RWPE2 (cell line): ENCODE data around the gene NCMAP.

Experiments used
- ATAC-seq: fragments of 200-7000 bp; cut with Tn5 transposase; 3 replicates; pipeline ENCODE4 v1.9.1; 2021; ENCODE audit warnings: low read depth
- DNase-seq: peaks from one replicate; pipeline ENCODE4 v3.0.0-alpha.2; 2020; ENCODE audit warnings: low spot score
- H3K27ac ChIP-seq: fragments of 450-650 bp; 2 replicates; pipeline ENCODE4 v1.5.1; 2017; ENCODE audit warnings: mild to moderate bottlenecking; ENCODE audit not compliant: poor library complexity, severe bottlenecking
- H3K27me3 ChIP-seq: fragments of 250-450 bp; sonication (Bioruptor Pico); 2 replicates; pipeline ENCODE4 v1.5.1; 2021; ENCODE audit warnings: mild to moderate bottlenecking, moderate library complexity; ENCODE audit not compliant: insufficient read depth, poor library complexity, severe bottlenecking
- H3K36me3 ChIP-seq: fragments of 250-450 bp; sonication (Bioruptor Pico); 2 replicates; pipeline ENCODE4 v1.5.1; 2020; ENCODE audit warnings: low read depth, mild to moderate bottlenecking, moderate library complexity
- H3K4me1 ChIP-seq: fragments of 250-450 bp; sonication (Bioruptor Pico); 2 replicates; pipeline ENCODE4 v1.5.1; 2021; ENCODE audit warnings: mild to moderate bottlenecking, moderate library complexity; ENCODE audit not compliant: insufficient read depth, poor library complexity, severe bottlenecking
- H3K4me3 ChIP-seq: fragments of 250-450 bp; sonication (Bioruptor Pico); 2 replicates; pipeline ENCODE4 v1.5.1; 2021; ENCODE audit warnings: mild to moderate bottlenecking, moderate library complexity; ENCODE audit not compliant: severe bottlenecking
- H3K9me3 ChIP-seq: fragments of 250-450 bp; sonication (Bioruptor Pico); 2 replicates; pipeline ENCODE4 v1.5.1; 2021; ENCODE audit warnings: mild to moderate bottlenecking, moderate library complexity; ENCODE audit not compliant: severe bottlenecking
- TF ChIP-seq, protein P1 (sequence below): fragments of 450-650 bp; IDR thresholded peaks from one replicate; pipeline ENCODE4 v1.5.1; 2017; ENCODE audit warnings: mild to moderate bottlenecking, moderate library complexity; ENCODE audit not compliant: poor library complexity, severe bottlenecking

NCMAP gene

DNA sequence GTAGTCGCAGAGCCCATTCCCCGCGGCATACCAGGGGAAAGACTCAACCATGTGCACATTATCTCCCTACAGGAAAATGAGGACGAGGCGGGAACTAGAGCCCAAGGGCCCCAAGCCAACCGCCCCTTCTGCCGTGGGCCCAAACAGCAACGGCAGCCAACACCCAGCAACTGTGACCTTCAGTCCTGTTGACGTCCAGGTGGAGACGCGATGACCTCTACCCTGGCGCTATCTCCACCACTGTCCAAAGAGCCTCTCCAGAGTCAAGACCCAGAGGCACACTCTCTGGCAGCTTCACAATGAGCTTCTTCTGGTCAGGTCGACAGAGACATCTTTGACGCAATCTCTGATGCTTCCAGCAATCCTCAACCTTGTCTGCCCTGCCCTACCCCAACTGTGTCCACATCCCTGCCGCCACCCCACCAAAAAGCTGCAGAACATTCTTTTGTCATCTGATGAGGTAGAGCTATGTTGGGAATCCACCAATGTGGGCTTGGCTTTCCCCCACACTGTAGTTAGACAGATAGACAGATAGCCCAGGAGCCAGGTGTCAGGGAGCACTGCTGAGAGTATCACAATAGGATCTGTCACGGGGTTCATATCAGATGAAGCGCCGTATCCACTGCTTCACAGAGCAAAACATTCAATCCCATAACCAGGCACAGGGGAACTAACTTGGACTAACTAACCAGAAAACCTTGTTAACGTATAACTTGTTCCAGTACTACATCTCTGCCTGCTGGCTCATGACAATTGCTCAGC, 49.8 kb downstream of the NCMAP start:
- H3K4me3 ChIP-seq = no peak overlapping the region
- H3K4me1 ChIP-seq = no peaks in the 10 kb centered on the region
- ATAC-seq = no peak

DNA sequence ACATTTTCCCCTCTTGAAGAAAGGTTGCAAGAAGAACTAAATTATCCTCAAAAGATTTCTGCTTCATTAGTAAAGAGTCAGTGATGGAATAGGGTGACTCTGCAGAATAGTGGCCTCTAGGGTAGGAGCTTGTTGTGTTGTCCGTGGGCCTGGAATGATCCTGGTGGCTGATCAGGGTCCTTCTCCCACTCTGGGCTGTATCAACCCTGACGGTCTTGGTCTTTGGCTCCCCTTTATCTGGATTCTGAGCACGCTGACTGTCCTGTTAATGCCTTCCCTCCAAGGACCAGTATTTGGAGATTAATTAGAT, 50.4 kb downstream of the NCMAP start:
- Histone ChIP-seq H3K9me3 (no peaks in the 10 kb centered on the region), H3K27ac (no peak overlapping the region), H3K4me3 (no peak overlapping the region), H3K27me3 (no peaks in the 10 kb centered on the region), H3K4me1 (no peaks in the 10 kb centered on the region), H3K36me3 (no peaks in the 10 kb centered on the region)
- no peak for DNase-seq
- TF ChIP-seq, protein P1, sequence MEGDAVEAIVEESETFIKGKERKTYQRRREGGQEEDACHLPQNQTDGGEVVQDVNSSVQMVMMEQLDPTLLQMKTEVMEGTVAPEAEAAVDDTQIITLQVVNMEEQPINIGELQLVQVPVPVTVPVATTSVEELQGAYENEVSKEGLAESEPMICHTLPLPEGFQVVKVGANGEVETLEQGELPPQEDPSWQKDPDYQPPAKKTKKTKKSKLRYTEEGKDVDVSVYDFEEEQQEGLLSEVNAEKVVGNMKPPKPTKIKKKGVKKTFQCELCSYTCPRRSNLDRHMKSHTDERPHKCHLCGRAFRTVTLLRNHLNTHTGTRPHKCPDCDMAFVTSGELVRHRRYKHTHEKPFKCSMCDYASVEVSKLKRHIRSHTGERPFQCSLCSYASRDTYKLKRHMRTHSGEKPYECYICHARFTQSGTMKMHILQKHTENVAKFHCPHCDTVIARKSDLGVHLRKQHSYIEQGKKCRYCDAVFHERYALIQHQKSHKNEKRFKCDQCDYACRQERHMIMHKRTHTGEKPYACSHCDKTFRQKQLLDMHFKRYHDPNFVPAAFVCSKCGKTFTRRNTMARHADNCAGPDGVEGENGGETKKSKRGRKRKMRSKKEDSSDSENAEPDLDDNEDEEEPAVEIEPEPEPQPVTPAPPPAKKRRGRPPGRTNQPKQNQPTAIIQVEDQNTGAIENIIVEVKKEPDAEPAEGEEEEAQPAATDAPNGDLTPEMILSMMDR = no peak
- ATAC-seq = no peak

More for the DNA sequence above, 49.8 kb downstream of the NCMAP start:
- TF ChIP-seq, protein P1 = no peak
- Histone ChIP-seq H3K9me3 (no peaks in the 10 kb centered on the region), H3K27me3 (no peaks in the 10 kb centered on the region), H3K36me3 (no peaks in the 10 kb centered on the region), H3K27ac (no peak overlapping the region)
- no peak for DNase-seq

DNA sequence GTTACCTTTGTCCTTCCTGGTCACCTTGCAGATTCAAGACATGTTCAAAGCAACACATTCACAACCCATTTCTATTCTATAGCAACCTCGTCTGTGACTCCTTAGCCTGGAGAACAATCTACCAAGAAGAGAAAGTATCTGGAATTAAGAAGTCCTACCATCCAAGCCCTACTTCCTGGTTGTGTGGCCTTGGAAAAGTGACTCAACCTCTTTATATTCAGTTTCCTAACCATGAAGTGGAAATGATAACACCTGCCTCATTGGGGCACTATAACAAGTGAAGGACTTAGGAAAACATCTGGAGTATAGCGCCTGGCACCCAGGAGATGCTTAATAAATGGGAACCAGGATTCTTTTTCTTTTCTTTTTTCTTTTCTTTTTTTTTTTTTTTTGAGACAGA, 50.7 kb downstream of the NCMAP start:
- Histone ChIP-seq H3K27ac (no peak overlapping the region), H3K9me3 (no peaks in the 10 kb centered on the region)
- ATAC-seq = no peak

DNA sequence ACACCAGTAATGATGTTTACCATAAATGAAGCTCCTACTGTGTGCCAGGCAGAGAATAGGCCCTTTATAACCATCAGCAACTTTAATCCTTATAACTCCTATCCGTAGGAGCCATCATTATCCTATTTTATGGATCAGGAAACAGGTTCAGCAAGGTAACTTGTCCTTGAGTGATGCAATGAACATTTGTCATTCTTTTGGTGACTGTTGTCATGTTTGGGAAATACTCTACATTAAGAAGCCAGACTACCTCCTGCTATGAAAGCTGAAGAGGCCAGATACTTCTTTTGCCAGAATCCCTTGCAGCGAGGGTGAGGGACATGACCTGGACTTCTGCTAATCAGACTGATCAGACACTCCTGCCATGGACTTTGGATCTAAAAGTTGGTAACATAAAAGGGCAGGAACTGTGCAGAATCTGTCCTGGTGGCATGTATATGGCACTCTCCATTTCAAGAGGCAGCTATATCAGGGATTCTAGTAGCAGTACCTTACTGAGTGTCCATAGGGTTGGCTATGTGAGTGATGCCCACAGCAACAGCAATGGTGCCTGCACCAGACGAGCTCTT, 54.1 kb downstream of the NCMAP start:
- ATAC-seq = no peak
- no peak for DNase-seq

More for the DNA sequence above, 50.7 kb downstream of the NCMAP start:
- H3K4me1 ChIP-seq = no peaks in the 10 kb centered on the region
- TF ChIP-seq, protein P1 = no peak
- DNase-seq = no peak
- no peak overlapping the region for H3K4me3 ChIP-seq
- no peaks in the 10 kb centered on the region for H3K27me3 ChIP-seq
- no peaks in the 10 kb centered on the region for H3K36me3 ChIP-seq

DNA sequence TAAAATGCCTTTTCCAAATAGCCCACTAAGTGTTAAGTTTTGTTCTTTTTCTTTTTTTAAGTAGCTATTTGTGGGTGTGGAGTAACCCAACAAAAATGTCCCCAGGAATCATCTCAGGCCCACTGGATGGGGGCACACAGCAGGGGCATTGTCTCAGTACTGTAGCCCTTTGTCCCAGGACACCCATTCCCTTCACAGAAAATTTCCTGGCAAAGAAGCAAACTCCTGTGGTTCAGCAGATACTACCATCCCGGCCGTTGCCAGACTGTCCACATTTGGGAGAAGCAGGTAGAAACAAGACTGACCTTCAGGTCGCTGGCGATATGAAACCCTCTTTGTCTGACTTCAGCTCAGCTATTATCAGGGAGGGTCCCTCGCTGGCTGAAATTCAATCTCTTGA, 63.5 kb downstream of the NCMAP start:
- Histone ChIP-seq H3K27ac (no peak overlapping the region), H3K27me3 (no peaks in the 10 kb centered on the region), H3K36me3 (no peaks in the 10 kb centered on the region), H3K4me1 (no peaks in the 10 kb centered on the region), H3K9me3 (no peaks in the 10 kb centered on the region), H3K4me3 (no peak overlapping the region)
- no peak for DNase-seq
- ATAC-seq = no peak
- TF ChIP-seq, protein P1 = no peak

More for the DNA sequence above, 54.1 kb downstream of the NCMAP start:
- Histone ChIP-seq H3K27ac (no peak overlapping the region), H3K4me3 (no peak overlapping the region), H3K27me3 (no peaks in the 10 kb centered on the region), H3K9me3 (no peaks in the 10 kb centered on the region), H3K36me3 (no peaks in the 10 kb centered on the region), H3K4me1 (no peaks in the 10 kb centered on the region)
- TF ChIP-seq, protein P1 = no peak
